HepG2 (cell line): ENCODE data around the gene SPTSSA. TPM values are rescaled to one million over a fixed set of nuclear protein-coding genes. Genes with fewer than 3 reads are reported as not detected.
A peak's percentile ranks its signal among the peaks of the same experiment; 100 is the strongest.

Experiments used
- ATF7 ChIP-seq, 2 experiments: fragments of 450-650 bp in 1 of 2; sonication (generic) in 1 of 2; formaldehyde crosslinking in 1 of 2; IDR thresholded peaks; 2 replicates each; pipeline versions ENCODE4 v1.4.0 to v1.6.1; 2016 to 2020; ENCODE audit warnings: antibody characterized with exemption in 1 of 2, mild to moderate bottlenecking in 1 of 2, missing genetic modification reagents in 1 of 2
- HDAC1 ChIP-seq: sonication (generic); formaldehyde crosslinking; IDR thresholded peaks from 2 replicates; pipeline ENCODE4 v1.5.1; 2020; ENCODE audit warnings: mild to moderate bottlenecking, missing genetic modification reagents
- MLX ChIP-seq: IDR thresholded peaks from 2 replicates; pipeline ENCODE4 v1.6.1; 2016
- NONO ChIP-seq, 2 experiments: fragments of 450-650 bp in 1 of 2; sonication (generic) in 1 of 2; formaldehyde crosslinking in 1 of 2; IDR thresholded peaks in 1 of 2; conservative IDR thresholded peaks in 1 of 2; 2 replicates each; pipeline versions ENCODE4 v1.6.1 to v1.8.0; 2017 to 2022; ENCODE audit warnings: mild to moderate bottlenecking in 1 of 2, missing genetic modification reagents in 1 of 2, moderate library complexity in 1 of 2
- PHF21A ChIP-seq: sonication (generic); formaldehyde crosslinking; IDR thresholded peaks from 2 replicates; pipeline ENCODE4 v1.5.0; 2020; ENCODE audit warnings: mild to moderate bottlenecking, missing genetic modification reagents
- SAP130 ChIP-seq: IDR thresholded peaks from 2 replicates; pipeline ENCODE4 v1.6.1; 2016; ENCODE audit warnings: low read depth
- SIN3A ChIP-seq: IDR thresholded peaks from 2 replicates; pipeline ENCODE4 v1.6.1; 2011; ENCODE audit warnings: low read depth, mild to moderate bottlenecking, control low read depth, low read length, borderline replicate concordance
- SYNCRIP ChIP-seq: fragments of 200-400 bp; formaldehyde crosslinking; IDR thresholded peaks from 2 replicates; pipeline ENCODE4 v1.6.1; 2018; ENCODE audit warnings: mild to moderate bottlenecking, low read depth, low read length; ENCODE audit not compliant: insufficient read depth
- U2AF2 ChIP-seq: fragments of 200-400 bp; formaldehyde crosslinking; IDR thresholded peaks from 2 replicates; pipeline ENCODE4 v1.6.1; 2017; ENCODE audit warnings: low read depth, mild to moderate bottlenecking, low read length
- ZFP41 ChIP-seq: sonication (generic); formaldehyde crosslinking; IDR thresholded peaks from 2 replicates; pipeline ENCODE4 v1.4.0; 2020; ENCODE audit warnings: mild to moderate bottlenecking, missing genetic modification reagents, borderline replicate concordance
- ZNF24 ChIP-seq: fragments of 450-650 bp; IDR thresholded peaks from 2 replicates; pipeline ENCODE4 v1.6.1; 2017; ENCODE audit warnings: antibody characterized with exemption, mild to moderate bottlenecking
- ZNF615 ChIP-seq: sonication (generic); formaldehyde crosslinking; IDR thresholded peaks from 2 replicates; pipeline ENCODE4 v1.5.0; 2020; ENCODE audit warnings: mild to moderate bottlenecking, missing genetic modification reagents, borderline replicate concordance
- ZNF639 ChIP-seq: conservative IDR thresholded peaks from 2 replicates; pipeline ENCODE4 v1.6.1; 2018; ENCODE audit warnings: missing genetic modification reagents
- polyA plus RNA-seq, 8 experiments: library from polyadenylated mRNA; depleted of rRNA in 3 of 8; stranded (reverse) in 7 of 8; unstranded in 1 of 8; fragments of >200 nt; fragmentation: Illumina TruSeq in 4 of 8; extraction: Trizol in 4 of 8; gene quantifications; 2 replicates each; pipeline versions ENCODE4 v1.2.1 to v1.2.3, GENCODE V29; 2011 to 2016; ENCODE audit warnings: low read depth in 4 of 8, missing spikeins in 1 of 8, mixed read lengths in 1 of 8; ENCODE audit not compliant: insufficient read depth in 1 of 8
- total RNA-seq, 5 experiments: library from RNA; depleted of rRNA; stranded (reverse); fragments of >200 nt; fragmentation: Illumina TruSeq; extraction: Trizol; gene quantifications; 2 replicates each; pipeline ENCODE4 v1.2.3, GENCODE V29; 2016; ENCODE audit warnings: low read depth in 1 of 5
- TF ChIP-seq, protein P1 (sequence below): fragments of 450-650 bp; IDR thresholded peaks from 2 replicates; pipeline ENCODE4 v1.6.1; 2017; ENCODE audit warnings: mild to moderate bottlenecking
- TF ChIP-seq, protein P2 (sequence below): sonication (generic); formaldehyde crosslinking; IDR thresholded peaks from 2 replicates; pipeline ENCODE4 v1.5.0; 2020; ENCODE audit warnings: missing genetic modification reagents

The SPTSSA gene
- total and polyA plus RNA-seq, 2 of the 13 experiments (the other 11 are each of a cell fraction or from before 2014, with no cell fraction given), result 19.1 to 86.1 TPM

GRCh38 chr14:34465069-34465859 lies 3.2 kb upstream of the SPTSSA start (continued):
- TF ChIP-seq, protein P1, sequence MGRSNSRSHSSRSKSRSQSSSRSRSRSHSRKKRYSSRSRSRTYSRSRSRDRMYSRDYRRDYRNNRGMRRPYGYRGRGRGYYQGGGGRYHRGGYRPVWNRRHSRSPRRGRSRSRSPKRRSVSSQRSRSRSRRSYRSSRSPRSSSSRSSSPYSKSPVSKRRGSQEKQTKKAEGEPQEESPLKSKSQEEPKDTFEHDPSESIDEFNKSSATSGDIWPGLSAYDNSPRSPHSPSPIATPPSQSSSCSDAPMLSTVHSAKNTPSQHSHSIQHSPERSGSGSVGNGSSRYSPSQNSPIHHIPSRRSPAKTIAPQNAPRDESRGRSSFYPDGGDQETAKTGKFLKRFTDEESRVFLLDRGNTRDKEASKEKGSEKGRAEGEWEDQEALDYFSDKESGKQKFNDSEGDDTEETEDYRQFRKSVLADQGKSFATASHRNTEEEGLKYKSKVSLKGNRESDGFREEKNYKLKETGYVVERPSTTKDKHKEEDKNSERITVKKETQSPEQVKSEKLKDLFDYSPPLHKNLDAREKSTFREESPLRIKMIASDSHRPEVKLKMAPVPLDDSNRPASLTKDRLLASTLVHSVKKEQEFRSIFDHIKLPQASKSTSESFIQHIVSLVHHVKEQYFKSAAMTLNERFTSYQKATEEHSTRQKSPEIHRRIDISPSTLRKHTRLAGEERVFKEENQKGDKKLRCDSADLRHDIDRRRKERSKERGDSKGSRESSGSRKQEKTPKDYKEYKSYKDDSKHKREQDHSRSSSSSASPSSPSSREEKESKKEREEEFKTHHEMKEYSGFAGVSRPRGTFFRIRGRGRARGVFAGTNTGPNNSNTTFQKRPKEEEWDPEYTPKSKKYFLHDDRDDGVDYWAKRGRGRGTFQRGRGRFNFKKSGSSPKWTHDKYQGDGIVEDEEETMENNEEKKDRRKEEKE, result no peak
- no peak for TF ChIP-seq SIN3A
- 0 out of 2 replicates have a peak, but pooled peaks have one; percentile 5 for TF ChIP-seq ZNF24
- no peak for TF ChIP-seq MLX (CRISPR knock-in tag)
- TF ChIP-seq NONO (IDR thresholded peaks at IDR 0.05), result peak; percentile 87; the same call in 1 of the 2 replicates
- no peak for TF ChIP-seq NONO (CRISPR knock-in tag; conservative IDR thresholded peaks at IDR 0.05)
- TF ChIP-seq SYNCRIP, result no peak
- no peak for TF ChIP-seq HDAC1
- peak; percentile 14; the same call in 1 of the 2 replicates for TF ChIP-seq ATF7 (IDR thresholded peaks at IDR 0.05)
- TF ChIP-seq ATF7 (CRISPR knock-in tag; IDR thresholded peaks at IDR 0.05), result no peak
- TF ChIP-seq, protein P2, sequence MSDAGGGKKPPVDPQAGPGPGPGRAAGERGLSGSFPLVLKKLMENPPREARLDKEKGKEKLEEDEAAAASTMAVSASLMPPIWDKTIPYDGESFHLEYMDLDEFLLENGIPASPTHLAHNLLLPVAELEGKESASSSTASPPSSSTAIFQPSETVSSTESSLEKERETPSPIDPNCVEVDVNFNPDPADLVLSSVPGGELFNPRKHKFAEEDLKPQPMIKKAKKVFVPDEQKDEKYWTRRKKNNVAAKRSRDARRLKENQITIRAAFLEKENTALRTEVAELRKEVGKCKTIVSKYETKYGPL (CRISPR knock-in tag), result no peak
- 0 out of 2 replicates have a peak, but pooled peaks have one; percentile 28 for TF ChIP-seq U2AF2
- TF ChIP-seq ZFP41 (CRISPR knock-in tag), result no peak
- 0 out of 2 replicates have a peak, but pooled peaks have one; percentile 11 for TF ChIP-seq ZNF639
- TF ChIP-seq ZNF615 (CRISPR knock-in tag), result 0 out of 2 replicates have a peak, but pooled peaks have one; percentile 48
- peak; percentile 35; the same call in 1 of the 2 replicates for TF ChIP-seq SAP130 (CRISPR knock-in tag)
- no peak for TF ChIP-seq PHF21A
